Panc1 (cell line): ENCODE measurements around the gene PACSIN1.

Experiments
- CTCF ChIP-seq: fragments of 450-650 bp; IDR thresholded peaks from 2 replicates; pipeline ENCODE4 v1.5.1; 2017; ENCODE audit warnings: mild to moderate bottlenecking
- POLR2AphosphoS5 ChIP-seq: IDR thresholded peaks from 2 replicates; pipeline ENCODE4 v1.6.1; 2012; ENCODE audit warnings: mild to moderate bottlenecking, low read depth, low read length, moderate library complexity
- SIN3A ChIP-seq: IDR thresholded peaks from 2 replicates; pipeline ENCODE4 v1.6.1; 2012; ENCODE audit warnings: low read depth, mild to moderate bottlenecking, low read length, moderate library complexity, borderline replicate concordance; ENCODE audit not compliant: insufficient read depth
- TF ChIP-seq, protein P1 (sequence below), 2 experiments: IDR thresholded peaks; 2 replicates each; pipeline ENCODE4 v1.6.1; 2011 to 2012; ENCODE audit warnings: low read depth in 2 of 2, control low read depth in 1 of 2, low read length in 1 of 2, mild to moderate bottlenecking in 1 of 2, moderate library complexity in 1 of 2; ENCODE audit not compliant: insufficient read depth in 1 of 2

- no peak for TF ChIP-seq CTCF
- no peak for TF ChIP-seq POLR2AphosphoS5
- no peak for TF ChIP-seq SIN3A
- TF ChIP-seq, protein P1, sequence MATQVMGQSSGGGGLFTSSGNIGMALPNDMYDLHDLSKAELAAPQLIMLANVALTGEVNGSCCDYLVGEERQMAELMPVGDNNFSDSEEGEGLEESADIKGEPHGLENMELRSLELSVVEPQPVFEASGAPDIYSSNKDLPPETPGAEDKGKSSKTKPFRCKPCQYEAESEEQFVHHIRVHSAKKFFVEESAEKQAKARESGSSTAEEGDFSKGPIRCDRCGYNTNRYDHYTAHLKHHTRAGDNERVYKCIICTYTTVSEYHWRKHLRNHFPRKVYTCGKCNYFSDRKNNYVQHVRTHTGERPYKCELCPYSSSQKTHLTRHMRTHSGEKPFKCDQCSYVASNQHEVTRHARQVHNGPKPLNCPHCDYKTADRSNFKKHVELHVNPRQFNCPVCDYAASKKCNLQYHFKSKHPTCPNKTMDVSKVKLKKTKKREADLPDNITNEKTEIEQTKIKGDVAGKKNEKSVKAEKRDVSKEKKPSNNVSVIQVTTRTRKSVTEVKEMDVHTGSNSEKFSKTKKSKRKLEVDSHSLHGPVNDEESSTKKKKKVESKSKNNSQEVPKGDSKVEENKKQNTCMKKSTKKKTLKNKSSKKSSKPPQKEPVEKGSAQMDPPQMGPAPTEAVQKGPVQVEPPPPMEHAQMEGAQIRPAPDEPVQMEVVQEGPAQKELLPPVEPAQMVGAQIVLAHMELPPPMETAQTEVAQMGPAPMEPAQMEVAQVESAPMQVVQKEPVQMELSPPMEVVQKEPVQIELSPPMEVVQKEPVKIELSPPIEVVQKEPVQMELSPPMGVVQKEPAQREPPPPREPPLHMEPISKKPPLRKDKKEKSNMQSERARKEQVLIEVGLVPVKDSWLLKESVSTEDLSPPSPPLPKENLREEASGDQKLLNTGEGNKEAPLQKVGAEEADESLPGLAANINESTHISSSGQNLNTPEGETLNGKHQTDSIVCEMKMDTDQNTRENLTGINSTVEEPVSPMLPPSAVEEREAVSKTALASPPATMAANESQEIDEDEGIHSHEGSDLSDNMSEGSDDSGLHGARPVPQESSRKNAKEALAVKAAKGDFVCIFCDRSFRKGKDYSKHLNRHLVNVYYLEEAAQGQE (IDR thresholded peaks at IDR 0.05; ENCODE audit: insufficient read depth in 1 of 2, low read depth in 2 of 2, low read length in 1 of 2), result no peak
Observed at GRCh38 chr6:34441526-34441925, 24.4 kb upstream of the PACSIN1 start.
